ENCODE results near the gene GPRC5B. TPM values are rescaled to one million over a fixed set of nuclear protein-coding genes. Genes with fewer than 3 reads are reported as not detected.

The GPRC5B gene
- total RNA-seq, 1 experiment from 2014 or later: 137 TPM

- no peaks in the 10 kb centered on the region for H3K79me1 ChIP-seq (ENCODE audit: insufficient read depth, low read depth, low read length, poor library complexity, severe bottlenecking)
- no peak overlapping the region for H3K14ac ChIP-seq (ENCODE audit: insufficient read depth, low read length)
- H3K23me2 ChIP-seq (ENCODE audit: insufficient read length, low read depth, low read length, poor library complexity, severe bottlenecking): no peaks in the 10 kb centered on the region
- no peak overlapping the region for H2AK5ac ChIP-seq (ENCODE audit: insufficient read length, low read length)
- peaks cover 22% of the 10 kb centered on the region for H3K4me1 ChIP-seq (ENCODE audit: insufficient read depth, low read length)
- peak overlapping the region; percentile 8 for H2BK12ac ChIP-seq (ENCODE audit: insufficient read length, low read depth, low read length)
- no peak overlapping the region for H3T11ph ChIP-seq (ENCODE audit: low read length)
- Mint-ChIP-seq H3K27ac (peak overlapping the region; percentile 97 to 100 (median 99)), H3K36me3 (ENCODE audit: insufficient read depth in 1 of 3, low read depth in 3 of 3) (peaks cover 45 to 83% (median 54%) of the 10 kb centered on the region in 3 experiments; a peak in 6 of 7 replicates), H3K4me1 (peaks cover 73 to 80% of the 10 kb centered on the region in 2 experiments), H3K9me3 (no peaks in the 10 kb centered on the region), H3K27me3 (ENCODE audit: low read depth) (no peaks in the 10 kb centered on the region; the same call in 1 of the 2 replicates), H3K4me3 (peak overlapping the region; percentile 62 to 70; a peak in 4 of 5 replicates)
- H3K4me2 ChIP-seq (ENCODE audit: insufficient read depth, insufficient read length, low read length): peak overlapping the region; percentile 78
- DNase-seq: no peak
- peak overlapping the region; percentile 53 for H3K9ac ChIP-seq (ENCODE audit: extremely low read depth, insufficient read length, low read length)
- no peaks in the 10 kb centered on the region for H4K20me1 ChIP-seq (ENCODE audit: control insufficient read depth, insufficient read depth, insufficient read length)
- H4K91ac ChIP-seq (ENCODE audit: insufficient read length, low read depth, low read length): no peak overlapping the region
- no peaks in the 10 kb centered on the region; the same call in 1 of the 2 replicates for H3K79me2 ChIP-seq (ENCODE audit: insufficient read depth, low read length)
- H3K27me3 ChIP-seq (ENCODE audit: insufficient read depth, low read length): no peaks in the 10 kb centered on the region
- H2BK5ac ChIP-seq (ENCODE audit: insufficient read length, low read length): no peak overlapping the region
- H4K8ac ChIP-seq (replicated peaks; ENCODE audit: insufficient read length, low read depth, low read length): no peak overlapping the region
- no peaks in the 10 kb centered on the region for H3K9me3 ChIP-seq (ENCODE audit: control insufficient read depth, low read depth, low read length)
- no peak overlapping the region for H4K5ac ChIP-seq (ENCODE audit: insufficient read length, low read depth, low read length)
- H2BK15ac ChIP-seq (ENCODE audit: low read depth, low read length): no peak overlapping the region
- H3K23ac ChIP-seq (ENCODE audit: insufficient read length, low read depth, low read length): no peak overlapping the region
- H2BK120ac ChIP-seq (ENCODE audit: low read depth, low read length, poor library complexity, severe bottlenecking): no peak overlapping the region
- no peak overlapping the region for H3K18ac ChIP-seq (ENCODE audit: insufficient read length, low read depth, low read length)
- no peak overlapping the region for H3K56ac ChIP-seq (ENCODE audit: insufficient read length, low read depth, low read length)
- TF ChIP-seq, protein P1, sequence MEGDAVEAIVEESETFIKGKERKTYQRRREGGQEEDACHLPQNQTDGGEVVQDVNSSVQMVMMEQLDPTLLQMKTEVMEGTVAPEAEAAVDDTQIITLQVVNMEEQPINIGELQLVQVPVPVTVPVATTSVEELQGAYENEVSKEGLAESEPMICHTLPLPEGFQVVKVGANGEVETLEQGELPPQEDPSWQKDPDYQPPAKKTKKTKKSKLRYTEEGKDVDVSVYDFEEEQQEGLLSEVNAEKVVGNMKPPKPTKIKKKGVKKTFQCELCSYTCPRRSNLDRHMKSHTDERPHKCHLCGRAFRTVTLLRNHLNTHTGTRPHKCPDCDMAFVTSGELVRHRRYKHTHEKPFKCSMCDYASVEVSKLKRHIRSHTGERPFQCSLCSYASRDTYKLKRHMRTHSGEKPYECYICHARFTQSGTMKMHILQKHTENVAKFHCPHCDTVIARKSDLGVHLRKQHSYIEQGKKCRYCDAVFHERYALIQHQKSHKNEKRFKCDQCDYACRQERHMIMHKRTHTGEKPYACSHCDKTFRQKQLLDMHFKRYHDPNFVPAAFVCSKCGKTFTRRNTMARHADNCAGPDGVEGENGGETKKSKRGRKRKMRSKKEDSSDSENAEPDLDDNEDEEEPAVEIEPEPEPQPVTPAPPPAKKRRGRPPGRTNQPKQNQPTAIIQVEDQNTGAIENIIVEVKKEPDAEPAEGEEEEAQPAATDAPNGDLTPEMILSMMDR (conservative IDR thresholded peaks at IDR 0.05): no peak
- H2BK20ac ChIP-seq (ENCODE audit: low read depth, low read length, poor library complexity, severe bottlenecking): no peak overlapping the region
- H3K27ac ChIP-seq (ENCODE audit: insufficient read length, low read depth, low read length): peak overlapping the region; percentile 96
- H2AFZ ChIP-seq (ENCODE audit: low read length): no peak overlapping the region
- no CpG with 5 or more reads among the region's 3 CpGs for WGBS (ENCODE audit: extremely low coverage, insufficient read length, low lambda C conversion rate)
- no peak overlapping the region for H3K4ac ChIP-seq (ENCODE audit: low read depth, low read length)
These were observed 23.5 kb downstream of the GPRC5B start for GRCh38 chr16:19861133-19861532.

Measured in H9 (cell line).